ENCODE measurements around the gene CNTNAP5. TPM values are rescaled to one million over a fixed set of nuclear protein-coding genes. Genes with fewer than 3 reads are reported as not detected.

CNTNAP5 gene
- total and polyA plus RNA-seq, 12 donors: 0.08 to 4.9 (median 0.96) TPM; not detected in 5

GRCh38 chr2:124625561-124625960 lies 600.5 kb downstream of the CNTNAP5 start:
- Histone ChIP-seq H3K27ac (no peak overlapping the region), H3K9me3 (replicated peaks in 1 of 3) (no peaks in the 10 kb centered on the region), H3K27me3 (no peaks in the 10 kb centered on the region), H3K4me1 (replicated peaks in 1 of 2) (no peaks in the 10 kb centered on the region), H3K36me3 (replicated peaks in 1 of 2) (no peaks in the 10 kb centered on the region), H3K4me3 (no peak overlapping the region)
- WGBS, 4 donors: 79 to 84% (median 83%) methylated on average over 5 of the region's 5 CpGs
- no peak for DNase-seq
- TF ChIP-seq POLR2A (IDR thresholded peaks at IDR 0.05): no peak
- TF ChIP-seq CTCF (IDR thresholded peaks at IDR 0.05): no peak
- intact Hi-C loops (cut with DNase I): loop anchor here in 1 of 2 donors (10.0 kb wide), 1 partner anchor 1229 kb away; no protein-coding TSS in a partner anchor

- no peaks in the 10 kb centered on the region for H3K9me3 ChIP-seq (replicated peaks in 1 of 3)
- H3K4me1 ChIP-seq (replicated peaks in 1 of 2): no peaks in the 10 kb centered on the region
- TF ChIP-seq POLR2A (IDR thresholded peaks at IDR 0.05) (no peak), CTCF (IDR thresholded peaks at IDR 0.05) (no peak)
- no peaks in the 10 kb centered on the region for H3K27me3 ChIP-seq
- H3K4me3 ChIP-seq: no peak overlapping the region
- 74 to 88% (median 80%) methylated on average over 4 to 5 of the region's 5 CpGs for WGBS, 4 donors
- intact Hi-C loops (cut with DNase I): loop anchor here in 1 of 2 donors (10.0 kb wide), 1 partner anchor 1228 kb away; no protein-coding TSS in a partner anchor
- H3K27ac ChIP-seq: no peak overlapping the region
- no peak for DNase-seq
- no peaks in the 10 kb centered on the region for H3K36me3 ChIP-seq (replicated peaks in 1 of 2)
Observed at GRCh38 chr2:124626993-124627392, 601.9 kb downstream of the CNTNAP5 start.

GRCh38 chr2:124633812-124634211 lies 608.7 kb downstream of the CNTNAP5 start:
- TF ChIP-seq POLR2A (IDR thresholded peaks at IDR 0.05) (no peak), CTCF (IDR thresholded peaks at IDR 0.05) (no peak)
- H3K27me3 ChIP-seq: no peaks in the 10 kb centered on the region
- no peak overlapping the region for H3K27ac ChIP-seq
- 69 to 83% (median 78%) methylated on average over 1 to 2 of the region's 2 CpGs for WGBS, 4 donors
- no peaks in the 10 kb centered on the region for H3K36me3 ChIP-seq (replicated peaks in 1 of 2)
- H3K4me3 ChIP-seq: no peak overlapping the region
- H3K4me1 ChIP-seq (replicated peaks in 1 of 2): no peaks in the 10 kb centered on the region
- H3K9me3 ChIP-seq (replicated peaks in 1 of 3): no peaks in the 10 kb centered on the region
- no peak for DNase-seq
- intact Hi-C loops (cut with DNase I): no loop called here

- no peak for DNase-seq
- H3K4me3 ChIP-seq: no peak overlapping the region
- H3K36me3 ChIP-seq (replicated peaks in 1 of 2): no peaks in the 10 kb centered on the region
- no peaks in the 10 kb centered on the region for H3K9me3 ChIP-seq (replicated peaks in 1 of 3)
- no peaks in the 10 kb centered on the region for H3K4me1 ChIP-seq (replicated peaks in 1 of 2)
- intact Hi-C loops (cut with DNase I): no loop called here
- no peaks in the 10 kb centered on the region for H3K27me3 ChIP-seq
- TF ChIP-seq CTCF (IDR thresholded peaks at IDR 0.05): no peak
- no peak for TF ChIP-seq POLR2A (IDR thresholded peaks at IDR 0.05)
- 36 to 64% (median 49%) methylated on average over 1 of the region's 1 CpG for WGBS, 4 donors
- H3K27ac ChIP-seq: no peak overlapping the region
Observed at GRCh38 chr2:124639524-124639923, 614.4 kb downstream of the CNTNAP5 start.
